ENCODE measurements around the gene CCDC88A.
"Not testable (repeated sequence)": the region's sequence is repeated elsewhere in the genome, so short reads cannot be mapped to it uniquely, and the experiment has no call there.

The CCDC88A gene

GRCh38 chr2:55385516-55385915, 34.1 kb downstream of the CCDC88A start:
- DNase-seq (ENCODE audit: low read depth in 2 of 2) = not testable (repeated sequence)

- DNase-seq (ENCODE audit: low read depth in 2 of 2) = no peak
Observed at GRCh38 chr2:55384786-55385185, 34.9 kb downstream of the CCDC88A start.

- DNase-seq (ENCODE audit: low read depth in 2 of 2) = no peak
Observed at GRCh38 chr2:55371376-55371775, 48.3 kb downstream of the CCDC88A start.

GRCh38 chr2:55370208-55370607, 49.4 kb downstream of the CCDC88A start:
- no peak for DNase-seq (ENCODE audit: low read depth in 2 of 2)

GRCh38 chr2:55365303-55365702, 54.4 kb downstream of the CCDC88A start:
- DNase-seq (ENCODE audit: low read depth in 2 of 2) = no peak

- no peak for DNase-seq (ENCODE audit: low read depth in 2 of 2)
Observed at GRCh38 chr2:55364189-55365055, 55.2 kb downstream of the CCDC88A start.

- no peak for DNase-seq (ENCODE audit: low read depth in 2 of 2)
Observed at GRCh38 chr2:55363636-55364035, 56.0 kb downstream of the CCDC88A start.

GRCh38 chr2:55361465-55362189, 58.0 kb downstream of the CCDC88A start:
- DNase-seq (ENCODE audit: low read depth in 2 of 2) = no peak

- no peak for DNase-seq (ENCODE audit: low read depth in 2 of 2)
Observed at GRCh38 chr2:55358451-55358850, 61.2 kb downstream of the CCDC88A start.

GRCh38 chr2:55357927-55358326, 61.7 kb downstream of the CCDC88A start:
- DNase-seq (ENCODE audit: low read depth in 2 of 2) = no peak

- no peak for DNase-seq (ENCODE audit: low read depth in 2 of 2)
Observed at GRCh38 chr2:55357164-55357563, 62.5 kb downstream of the CCDC88A start.

- not testable (repeated sequence) for DNase-seq (ENCODE audit: low read depth in 2 of 2)
Observed at GRCh38 chr2:55356136-55356535, 63.5 kb downstream of the CCDC88A start.

- DNase-seq (ENCODE audit: low read depth in 2 of 2) = no peak
Observed at GRCh38 chr2:55355451-55355850, 64.2 kb downstream of the CCDC88A start.

GRCh38 chr2:55351672-55352071, 68.0 kb downstream of the CCDC88A start:
- no peak for DNase-seq (ENCODE audit: low read depth in 2 of 2)

GRCh38 chr2:55345064-55345463, 74.6 kb downstream of the CCDC88A start:
- DNase-seq (ENCODE audit: low read depth in 2 of 2) = no peak

- DNase-seq (ENCODE audit: low read depth in 2 of 2) = no peak
Observed at GRCh38 chr2:55338268-55338667, 81.4 kb downstream of the CCDC88A start.

- DNase-seq (ENCODE audit: low read depth in 2 of 2) = no peak
Observed at GRCh38 chr2:55334728-55335127, 84.9 kb downstream of the CCDC88A start.

- DNase-seq (ENCODE audit: low read depth in 2 of 2) = no peak
Observed at GRCh38 chr2:55330541-55331297, 88.9 kb downstream of the CCDC88A start.

- no peak for DNase-seq (ENCODE audit: low read depth in 2 of 2)
Observed at GRCh38 chr2:55327470-55328230, 92.0 kb downstream of the CCDC88A start.

- DNase-seq (ENCODE audit: low read depth in 2 of 2) = no peak
Observed at GRCh38 chr2:55314985-55315384, 104.7 kb downstream of the CCDC88A start.

- no peak for DNase-seq (ENCODE audit: low read depth in 2 of 2)
Observed at GRCh38 chr2:55311444-55311870, 108.2 kb downstream of the CCDC88A start.

Data from stimulated activated CD4-positive, alpha-beta T cell treated with anti-CD3 and anti-CD28 coated beads, Interleukin-1b, Interleukin-23, amount 100 ng/mL, for 1 hour (primary cell).